Nephron progenitor cell (in vitro differentiated cells): Measurements from ENCODE around the gene PFKL.

Experiments
- DNase-seq: peaks from one replicate; pipeline ENCODE4 v3.0.0; 2021
- H3K27ac Mint-ChIP-seq: 2 replicates; pipeline ENCODE4 v1.8.0; 2021; ENCODE audit warnings: mild to moderate bottlenecking, moderate library complexity, mixed read lengths
- H3K27me3 Mint-ChIP-seq: 2 replicates; pipeline ENCODE4 v1.8.0; 2021; ENCODE audit warnings: mild to moderate bottlenecking, low read depth, mixed read lengths; ENCODE audit not compliant: poor library complexity
- H3K36me3 Mint-ChIP-seq: 2 replicates; pipeline ENCODE4 v1.8.0; 2021; ENCODE audit warnings: low read depth, mixed read lengths
- H3K4me1 Mint-ChIP-seq: 2 replicates; pipeline ENCODE4 v1.8.0; 2021; ENCODE audit warnings: mixed read lengths
- H3K4me3 Mint-ChIP-seq: 2 replicates; pipeline ENCODE4 v1.8.0; 2021; ENCODE audit warnings: mild to moderate bottlenecking, moderate library complexity, mixed read lengths
- H3K9me3 Mint-ChIP-seq: 2 replicates; pipeline ENCODE4 v1.8.0; 2021; ENCODE audit warnings: mild to moderate bottlenecking, moderate library complexity, mixed read lengths
- CTCF ChIP-seq: fragments of 200-600 bp; sonication (generic); IDR thresholded peaks from 2 replicates; pipeline ENCODE4 v1.5.0; 2021; ENCODE audit warnings: antibody characterized with exemption

The PFKL gene

GRCh38 chr21:44345495-44345894, 45.6 kb downstream of the PFKL start:
- no peak overlapping the region for H3K4me3 Mint-ChIP-seq
- H3K9me3 Mint-ChIP-seq, result peaks cover 2% of the 10 kb centered on the region
- H3K36me3 Mint-ChIP-seq, result no peaks in the 10 kb centered on the region
- peaks cover 6% of the 10 kb centered on the region for H3K27me3 Mint-ChIP-seq
- H3K27ac Mint-ChIP-seq, result no peak overlapping the region
- H3K4me1 Mint-ChIP-seq, result peaks cover 37% of the 10 kb centered on the region
- DNase-seq, result no peak
- no peak for TF ChIP-seq CTCF

GRCh38 chr21:44347911-44348451, 48.1 kb downstream of the PFKL start:
- no peak for DNase-seq
- Mint-ChIP-seq H3K4me3 (no peak overlapping the region), H3K9me3 (peaks cover 2% of the 10 kb centered on the region), H3K27me3 (peaks cover 8% of the 10 kb centered on the region), H3K4me1 (peaks cover 31% of the 10 kb centered on the region), H3K36me3 (no peaks in the 10 kb centered on the region), H3K27ac (no peak overlapping the region)
- no peak for TF ChIP-seq CTCF

GRCh38 chr21:44348861-44349260, 49.0 kb downstream of the PFKL start:
- peaks cover 10% of the 10 kb centered on the region for H3K27me3 Mint-ChIP-seq
- H3K9me3 Mint-ChIP-seq, result no peaks in the 10 kb centered on the region
- H3K36me3 Mint-ChIP-seq, result no peaks in the 10 kb centered on the region
- no peak overlapping the region for H3K4me3 Mint-ChIP-seq
- H3K27ac Mint-ChIP-seq, result no peak overlapping the region
- peaks cover 37% of the 10 kb centered on the region for H3K4me1 Mint-ChIP-seq
- no peak for TF ChIP-seq CTCF
- DNase-seq, result no peak

- no peak for DNase-seq
- Mint-ChIP-seq H3K27ac (no peak overlapping the region), H3K9me3 (no peaks in the 10 kb centered on the region), H3K27me3 (peaks cover 9% of the 10 kb centered on the region), H3K4me1 (peaks cover 43% of the 10 kb centered on the region), H3K4me3 (no peak overlapping the region), H3K36me3 (no peaks in the 10 kb centered on the region)
- no peak for TF ChIP-seq CTCF
Observed at GRCh38 chr21:44349416-44349846, 49.6 kb downstream of the PFKL start.

GRCh38 chr21:44349847-44350772, 50.3 kb downstream of the PFKL start:
- no peak overlapping the region for H3K4me3 Mint-ChIP-seq
- H3K27ac Mint-ChIP-seq, result no peak overlapping the region
- TF ChIP-seq CTCF, result no peak
- H3K27me3 Mint-ChIP-seq, result peaks cover 9% of the 10 kb centered on the region
- no peaks in the 10 kb centered on the region for H3K36me3 Mint-ChIP-seq
- H3K4me1 Mint-ChIP-seq, result peaks cover 46% of the 10 kb centered on the region
- DNase-seq, result no peak
- no peaks in the 10 kb centered on the region for H3K9me3 Mint-ChIP-seq
